HG03066 (cell line): ENCODE data around the gene HIPK3.
"Not testable (repeated sequence)": the region's sequence is repeated elsewhere in the genome, so short reads cannot be mapped to it uniquely, and the experiment has no call there.

Experiments used
- ATAC-seq: cut with Tn5 transposase; IDR thresholded peaks from one replicate; pipeline ENCODE4 v1.9.1; 2021; ENCODE audit warnings: low read depth; ENCODE audit not compliant: unreplicated experiment

The HIPK3 gene

GRCh38 chr11:33347490-33348125, 90.4 kb downstream of the HIPK3 start:
- peak; percentile 94 for ATAC-seq

GRCh38 chr11:33350287-33350686, 93.1 kb downstream of the HIPK3 start:
- no peak for ATAC-seq

GRCh38 chr11:33358150-33358831, 101.1 kb downstream of the HIPK3 start:
- ATAC-seq, result no peak

DNA sequence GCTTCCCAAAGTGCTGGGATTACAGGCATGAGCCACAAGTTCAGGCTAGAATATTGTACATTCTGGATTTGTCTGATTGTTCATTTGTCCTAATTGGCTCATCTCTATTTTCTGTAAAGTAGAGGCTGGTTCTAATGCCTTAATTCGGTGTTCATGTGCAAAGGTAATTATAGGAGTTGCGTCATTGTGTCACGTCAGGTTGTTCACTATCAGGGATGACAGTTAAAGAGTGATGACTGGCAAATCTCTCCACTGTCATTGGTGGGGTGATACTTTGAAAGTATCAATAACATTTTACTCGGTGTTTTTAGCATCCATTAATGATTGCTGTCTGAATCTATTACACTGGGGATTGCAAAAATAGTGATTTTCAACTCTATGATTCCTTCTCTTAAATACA, 103.5 kb downstream of the HIPK3 start:
- no peak for ATAC-seq

DNA sequence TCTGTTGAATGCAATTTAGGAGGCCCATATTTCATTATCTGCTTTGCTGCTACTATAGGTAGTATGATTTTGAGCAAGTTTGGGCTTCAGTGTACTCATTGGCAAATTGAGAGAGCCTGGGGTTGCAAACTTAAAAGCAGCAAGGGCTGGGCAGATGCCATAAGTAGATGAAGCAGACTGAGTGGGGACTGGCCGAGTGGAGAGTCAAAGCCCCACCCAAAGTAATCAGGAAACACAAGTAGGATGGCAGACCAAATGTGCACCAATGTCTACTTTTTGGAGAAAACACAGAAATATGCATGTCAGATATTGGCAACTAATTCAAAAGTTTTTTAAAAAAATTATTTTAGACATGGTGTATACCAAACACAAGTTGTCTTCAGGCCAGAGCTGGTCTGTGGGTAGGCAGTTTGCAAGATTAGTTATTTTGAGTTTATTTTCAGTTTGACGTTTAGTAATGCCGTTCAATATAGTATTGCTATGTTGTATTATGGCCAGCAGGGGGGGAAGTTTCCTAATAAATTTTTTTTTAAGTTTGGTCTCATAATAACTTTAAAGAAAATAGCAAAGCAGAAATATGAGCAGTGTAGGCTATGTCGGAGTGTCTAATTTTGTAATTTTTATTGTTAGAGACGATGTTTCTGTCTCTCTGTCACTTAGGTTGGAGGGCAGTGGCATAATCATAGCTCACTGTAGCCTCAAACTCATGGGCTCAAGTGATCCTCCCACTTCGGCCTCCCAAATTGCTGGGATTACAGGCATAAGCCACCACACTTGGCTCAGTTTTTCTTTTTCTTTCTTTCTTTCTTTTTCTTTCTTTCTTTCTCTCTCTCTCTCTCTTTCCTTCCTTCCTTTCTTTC, 105.1 kb downstream of the HIPK3 start:
- ATAC-seq, result no peak

GRCh38 chr11:33366918-33367317, 109.7 kb downstream of the HIPK3 start:
- no peak for ATAC-seq

DNA sequence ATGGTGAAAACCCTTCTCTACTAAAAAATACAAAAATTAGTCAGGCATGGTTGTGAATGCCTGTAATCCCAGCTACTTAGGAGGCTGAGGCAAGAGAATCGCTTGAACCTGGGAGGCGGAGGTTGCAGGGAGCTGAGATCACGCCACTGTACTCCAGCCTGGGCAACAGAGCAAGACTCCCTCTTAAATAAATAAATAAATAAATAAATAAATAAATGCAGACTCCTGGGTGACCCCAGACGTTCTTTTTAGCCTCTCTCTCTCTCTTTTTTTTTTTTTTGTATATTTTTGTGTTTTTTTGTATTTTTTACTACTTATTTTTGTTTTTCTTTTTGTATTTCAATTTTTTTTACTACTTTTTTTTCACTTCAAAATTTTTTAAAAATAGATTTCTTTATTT, 111.3 kb downstream of the HIPK3 start:
- not testable (repeated sequence) for ATAC-seq

- no peak for ATAC-seq
Measured at GRCh38 chr11:33368931-33369330, 111.8 kb downstream of the HIPK3 start.

DNA sequence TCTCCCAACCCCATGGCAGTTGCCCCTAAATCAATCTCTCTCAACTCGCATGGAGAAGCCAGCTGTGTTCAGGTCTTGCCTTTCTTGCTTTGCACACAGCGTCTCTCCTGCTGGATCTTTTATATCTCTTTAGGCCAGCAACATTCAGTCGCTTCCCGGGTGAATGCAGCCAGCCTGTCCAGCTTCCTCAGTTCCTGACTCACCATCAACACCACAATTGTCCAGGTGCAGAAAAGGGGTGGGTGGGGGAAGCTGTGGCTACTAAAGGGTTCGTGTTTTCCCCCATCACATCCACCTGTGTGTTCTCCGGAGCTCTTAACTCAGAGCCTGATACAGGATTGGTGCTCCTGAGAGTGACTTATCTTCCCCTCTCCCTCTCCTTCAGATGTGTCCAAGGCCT, 116.5 kb downstream of the HIPK3 start:
- ATAC-seq, result no peak

DNA sequence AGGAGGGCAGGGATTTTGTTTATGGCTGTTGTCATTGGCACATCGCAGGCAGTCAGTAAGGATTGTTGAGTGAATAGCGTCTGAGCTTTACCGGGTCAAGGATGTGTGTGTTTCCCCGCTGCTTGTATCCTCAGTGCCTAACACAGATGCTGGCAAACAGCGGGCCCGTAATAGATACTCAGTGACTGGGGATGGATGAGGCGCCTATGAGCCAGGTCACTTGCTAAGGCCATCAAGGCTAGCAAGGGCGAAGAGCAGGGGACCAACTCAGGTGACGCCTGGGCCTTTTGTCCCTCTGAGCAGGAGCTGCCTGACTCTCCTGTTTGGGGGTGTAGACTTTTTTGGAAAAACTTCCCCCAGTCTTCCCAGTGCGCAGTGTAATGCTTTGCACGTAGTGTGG, 118.1 kb downstream of the HIPK3 start:
- ATAC-seq, result no peak

DNA sequence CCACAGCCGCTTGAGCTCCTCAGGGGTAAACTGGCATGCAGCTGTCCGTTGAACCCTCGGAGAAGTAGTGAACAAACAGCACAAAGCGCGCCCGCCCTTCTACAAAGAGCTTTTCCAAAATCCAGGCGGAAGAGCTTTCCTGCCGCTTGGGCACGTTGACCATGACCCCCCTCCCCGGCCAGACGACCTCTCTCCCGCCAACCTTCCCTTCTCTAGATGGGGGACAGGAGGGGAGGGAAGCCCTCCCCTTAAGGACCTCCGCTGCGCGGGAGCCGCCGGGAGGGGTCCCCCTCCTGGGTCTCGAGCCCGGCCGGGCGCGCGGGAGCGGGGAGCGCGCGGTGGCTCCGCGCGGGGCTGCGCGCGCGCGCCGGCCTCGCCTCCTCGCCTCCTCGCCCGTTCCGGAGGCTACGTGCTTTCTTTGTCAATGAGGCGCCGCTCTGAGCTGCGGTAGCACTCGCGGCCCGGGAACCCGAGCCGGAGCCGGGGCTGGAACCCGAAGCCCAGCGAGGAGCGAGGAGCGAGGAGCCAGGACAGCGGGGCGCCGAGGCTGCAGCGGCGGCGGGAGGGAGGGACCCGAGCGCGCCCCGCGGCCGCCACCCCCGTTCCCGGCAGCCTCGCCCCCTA, 118.6 kb downstream of the HIPK3 start, which contains the start of gene KIAA1549L:
KIAA1549L (plus strand) TSS at position 421 of the 624 bp plus-strand sequence.
- ATAC-seq, result no peak

- no peak for ATAC-seq
Measured at GRCh38 chr11:33376331-33377310, 119.4 kb downstream of the HIPK3 start.

DNA sequence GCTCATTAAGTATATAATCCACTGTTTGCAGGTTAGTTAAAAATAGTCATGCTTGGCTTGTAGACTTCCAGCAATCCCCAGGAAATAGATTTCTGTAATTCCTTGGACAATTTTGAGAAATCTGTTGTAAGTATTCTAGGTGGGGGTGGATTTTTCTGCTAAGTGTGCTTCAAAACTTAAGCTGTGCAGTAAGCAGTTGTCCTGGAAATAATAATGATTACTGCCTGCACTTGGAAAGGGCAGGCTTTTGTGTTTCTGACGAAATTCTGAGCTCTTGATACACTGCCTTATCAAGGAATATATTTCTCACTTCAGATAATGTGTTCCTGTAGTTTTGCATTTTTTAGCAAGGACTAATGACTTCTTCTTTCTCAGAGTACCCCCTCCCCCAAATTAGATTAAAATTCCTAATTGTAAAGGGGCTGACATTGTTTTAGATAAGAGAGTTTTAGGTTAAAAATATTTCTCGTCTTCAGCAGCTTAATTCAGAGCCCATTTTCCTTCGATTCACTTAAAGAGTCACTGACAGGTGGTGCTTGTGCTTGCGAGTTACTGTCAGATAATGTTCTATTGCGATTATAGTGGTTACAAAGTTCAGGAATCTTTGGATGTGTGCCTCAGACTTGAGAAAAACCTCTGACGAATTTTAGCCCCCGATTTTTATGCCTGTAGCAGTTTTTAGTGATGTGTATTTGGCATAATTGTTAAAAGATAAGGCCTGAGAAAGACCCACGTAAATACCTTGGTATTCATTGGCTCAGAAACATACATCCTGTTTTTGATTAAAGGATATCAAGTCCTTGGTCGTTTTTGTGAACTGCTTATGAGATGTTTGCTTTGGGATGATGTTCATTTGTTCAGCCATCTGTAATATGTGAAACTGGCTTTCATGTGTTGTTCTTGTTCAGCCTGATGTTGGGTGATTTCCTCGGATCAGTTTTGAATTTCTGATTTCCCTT, 120.5 kb downstream of the HIPK3 start:
- no peak for ATAC-seq

DNA sequence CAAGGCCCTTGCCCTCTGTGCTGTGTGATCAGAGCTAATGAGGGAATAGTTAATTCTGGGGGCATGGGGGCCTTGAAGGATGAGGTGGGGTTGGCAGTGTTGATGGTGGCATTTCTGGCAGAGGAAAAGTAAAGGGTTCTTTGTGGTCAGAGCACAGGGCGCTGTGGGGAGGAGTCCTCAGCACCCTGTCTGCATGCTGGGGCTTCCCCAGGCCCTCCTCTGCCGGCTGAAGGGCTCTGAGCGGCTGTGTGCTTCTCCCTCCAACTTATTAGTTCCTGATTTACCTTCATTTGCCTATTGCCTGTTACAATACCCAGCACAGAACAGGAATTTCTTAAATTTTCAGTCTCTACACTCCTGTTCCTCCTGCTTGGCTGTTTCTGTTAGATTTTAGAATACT, 122.8 kb downstream of the HIPK3 start:
- ATAC-seq, result no peak

DNA sequence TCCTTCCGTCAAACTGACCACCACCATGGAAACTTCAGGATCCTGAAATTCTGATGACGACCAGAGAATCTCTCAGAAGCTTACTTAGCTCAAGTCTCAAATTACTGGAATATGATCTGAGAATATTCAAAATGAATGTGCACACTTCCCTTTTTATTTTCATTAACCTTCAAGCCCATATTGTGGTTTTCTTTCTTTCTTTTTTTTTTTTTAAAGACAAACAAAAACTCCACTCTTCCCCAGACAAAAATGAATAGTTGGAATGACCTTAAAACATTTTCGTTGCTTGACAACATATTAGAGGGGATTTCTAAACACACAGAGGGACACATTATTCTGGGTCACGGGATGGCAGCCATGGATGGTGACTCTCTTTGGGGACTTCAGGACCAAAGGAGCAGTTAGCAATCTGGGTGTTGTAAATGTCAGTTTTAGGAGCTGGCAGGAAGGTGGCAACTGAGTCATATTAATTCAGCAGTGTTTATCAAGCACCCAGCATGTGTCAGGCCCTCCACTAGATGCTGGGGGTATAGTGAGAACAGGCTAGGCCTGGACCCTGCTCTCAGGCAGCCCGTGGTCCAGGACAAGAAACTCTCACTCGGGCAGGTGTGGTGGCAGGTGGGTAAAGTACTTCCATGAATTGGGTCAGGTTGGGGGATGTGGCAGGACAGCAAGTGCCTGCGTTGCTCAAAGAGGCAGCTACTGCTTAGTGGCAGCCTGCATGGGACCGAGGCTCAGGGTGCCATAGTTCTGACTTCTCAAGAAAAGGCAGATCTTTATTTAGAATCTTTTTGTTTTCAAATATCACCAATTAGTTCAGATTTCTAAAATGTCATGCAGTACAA, 126.1 kb downstream of the HIPK3 start:
- ATAC-seq, result no peak

DNA sequence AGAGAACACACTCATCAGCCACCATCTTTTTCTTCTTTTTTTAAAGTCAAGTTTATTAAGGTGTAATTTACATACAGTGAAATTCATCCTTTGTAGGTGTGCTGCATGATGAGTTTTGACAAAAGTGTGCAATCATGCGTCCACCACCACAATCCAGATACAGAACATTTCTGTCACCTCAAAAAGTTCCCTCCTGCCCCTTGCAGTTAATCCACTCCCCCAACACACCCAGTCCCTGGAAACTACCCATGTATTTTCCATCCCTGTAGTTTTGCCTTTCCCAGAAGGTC, 126.7 kb downstream of the HIPK3 start:
- no peak for ATAC-seq

- ATAC-seq, result no peak
Measured at GRCh38 chr11:33384220-33384619, 127.0 kb downstream of the HIPK3 start.

- ATAC-seq, result no peak
Measured at GRCh38 chr11:33387581-33387980, 130.4 kb downstream of the HIPK3 start.
